SU-DHL-6 (cell line): ENCODE data around the gene CDC42.

Experiments used
- H2AFZ ChIP-seq: fragments of 200-600 bp; sonication (generic); 2 replicates; pipeline ENCODE4 v1.6.1; 2014; ENCODE audit warnings: low read depth, mild to moderate bottlenecking, moderate library complexity, mixed read lengths, antibody characterized with exemption, low read length; ENCODE audit not compliant: severe bottlenecking
- H3F3A ChIP-seq: fragments of 200-600 bp; shearing (Covaris generic); 2 replicates; pipeline ENCODE4 v1.6.0; 2016; ENCODE audit warnings: antibody characterized with exemption, mild to moderate bottlenecking; ENCODE audit not compliant: insufficient read depth
- H3K27ac ChIP-seq: fragments of 200-600 bp; sonication (generic); 2 replicates; pipeline ENCODE4 v1.5.1; 2016; ENCODE audit warnings: low read depth, mild to moderate bottlenecking, low read length, moderate library complexity, mixed read lengths
- H3K27me3 ChIP-seq: fragments of 200-600 bp; sonication (generic), shearing (Covaris generic); 2 replicates; pipeline ENCODE4 v1.6.0; 2014; ENCODE audit warnings: mild to moderate bottlenecking, low read length
- H3K36me3 ChIP-seq: fragments of 200-600 bp; sonication (generic); 2 replicates; pipeline ENCODE4 v1.6.1; 2014; ENCODE audit warnings: mild to moderate bottlenecking, low read length, mixed read lengths
- H3K4me2 ChIP-seq: fragments of 300-600, 200-600 bp; shearing (Covaris generic), sonication (generic); 2 replicates; pipeline ENCODE4 v1.6.0; 2014; ENCODE audit warnings: low read length, low read depth, mild to moderate bottlenecking; ENCODE audit not compliant: poor library complexity, severe bottlenecking
- H3K4me3 ChIP-seq: fragments of 200-600 bp; sonication (generic); 2 replicates; pipeline ENCODE4 v1.5.1; 2014; ENCODE audit warnings: antibody characterized with exemption, low read length, mild to moderate bottlenecking, mixed read lengths; ENCODE audit not compliant: insufficient read depth, poor library complexity, severe bottlenecking
- H3K79me2 ChIP-seq: fragments of 200-600 bp; sonication (generic); 2 replicates; pipeline ENCODE4 v1.6.1; 2014; ENCODE audit warnings: mild to moderate bottlenecking, low read length, moderate library complexity; ENCODE audit not compliant: insufficient read depth
- H3K9ac ChIP-seq: fragments of 200-600 bp; sonication (generic); 2 replicates; pipeline ENCODE4 v1.7.0; 2014; ENCODE audit warnings: mild to moderate bottlenecking, low read length
- H3K9me2 ChIP-seq: fragments of 200-600 bp; sonication (generic); replicated peaks from 2 replicates; pipeline ENCODE4 v1.6.1; 2014; ENCODE audit warnings: low read length; ENCODE audit not compliant: insufficient read depth
- H3K9me3 ChIP-seq: fragments of 200-600 bp; sonication (generic); 2 replicates; pipeline ENCODE4 v1.6.1; 2014; ENCODE audit warnings: low read length, mixed read lengths; ENCODE audit not compliant: insufficient read depth
- H4K20me1 ChIP-seq: fragments of 200-600 bp; sonication (generic); 2 replicates; pipeline ENCODE4 v1.6.1; 2014; ENCODE audit warnings: low read depth, mild to moderate bottlenecking, antibody characterized with exemption, low read length, moderate library complexity, mixed read lengths
- CTCF ChIP-seq: fragments of 200-600 bp; sonication (generic); IDR thresholded peaks from one replicate; pipeline ENCODE4 v1.5.1; 2017; ENCODE audit warnings: antibody characterized with exemption, mild to moderate bottlenecking, low read length, moderate library complexity; ENCODE audit not compliant: insufficient read depth, poor library complexity, severe bottlenecking
- EZH2phosphoT487 ChIP-seq: fragments of 200-600 bp; sonication (generic), shearing (Covaris generic); conservative IDR thresholded peaks from 2 replicates; pipeline ENCODE4 v1.6.1; 2018; ENCODE audit warnings: mild to moderate bottlenecking, antibody characterized with exemption, low read length, moderate library complexity, mixed read lengths

CDC42 gene

GRCh38 chr1:22120469-22120790, 67.9 kb downstream of the CDC42 start:
- H3K36me3 ChIP-seq, result no peaks in the 10 kb centered on the region
- H3K4me2 ChIP-seq, result no peak overlapping the region
- no peaks in the 10 kb centered on the region for H3K9me3 ChIP-seq
- H4K20me1 ChIP-seq, result no peaks in the 10 kb centered on the region
- no peaks in the 10 kb centered on the region for H3K9me2 ChIP-seq
- no peak overlapping the region for H2AFZ ChIP-seq
- H3K27me3 ChIP-seq, result no peaks in the 10 kb centered on the region
- TF ChIP-seq EZH2phosphoT487 (no peak), CTCF (no peak)
- no peak overlapping the region for H3K27ac ChIP-seq
- H3K4me3 ChIP-seq, result no peak overlapping the region
- no peaks in the 10 kb centered on the region for H3F3A ChIP-seq
- H3K9ac ChIP-seq, result no peak overlapping the region
- H3K79me2 ChIP-seq, result no peaks in the 10 kb centered on the region

GRCh38 chr1:22121421-22121911, 69.0 kb downstream of the CDC42 start:
- H3K36me3 ChIP-seq, result no peaks in the 10 kb centered on the region
- no peaks in the 10 kb centered on the region for H3F3A ChIP-seq
- no peaks in the 10 kb centered on the region for H4K20me1 ChIP-seq
- no peaks in the 10 kb centered on the region for H3K27me3 ChIP-seq
- no peaks in the 10 kb centered on the region for H3K9me3 ChIP-seq
- H3K9ac ChIP-seq, result no peak overlapping the region
- H3K27ac ChIP-seq, result no peak overlapping the region
- no peak overlapping the region for H3K4me2 ChIP-seq
- H2AFZ ChIP-seq, result no peak overlapping the region
- TF ChIP-seq CTCF (no peak), EZH2phosphoT487 (no peak)
- no peaks in the 10 kb centered on the region for H3K9me2 ChIP-seq
- H3K79me2 ChIP-seq, result no peaks in the 10 kb centered on the region
- no peak overlapping the region for H3K4me3 ChIP-seq

GRCh38 chr1:22122273-22123070, 70.0 kb downstream of the CDC42 start:
- H3K4me2 ChIP-seq, result no peak overlapping the region
- no peaks in the 10 kb centered on the region for H4K20me1 ChIP-seq
- H3F3A ChIP-seq, result no peaks in the 10 kb centered on the region
- H3K9me3 ChIP-seq, result no peaks in the 10 kb centered on the region
- no peak overlapping the region for H2AFZ ChIP-seq
- H3K9me2 ChIP-seq, result no peaks in the 10 kb centered on the region
- H3K4me3 ChIP-seq, result no peak overlapping the region
- H3K36me3 ChIP-seq, result no peaks in the 10 kb centered on the region
- H3K27ac ChIP-seq, result no peak overlapping the region
- H3K27me3 ChIP-seq, result no peaks in the 10 kb centered on the region
- H3K79me2 ChIP-seq, result no peaks in the 10 kb centered on the region
- TF ChIP-seq CTCF, result no peak
- TF ChIP-seq EZH2phosphoT487, result no peak
- no peak overlapping the region for H3K9ac ChIP-seq
